Esophagus squamous epithelium (tissue), 4 donors: ENCODE data around the gene ACSL1.
"Not testable (repeated sequence)": the region's sequence is repeated elsewhere in the genome, so short reads cannot be mapped to it uniquely, and the experiment has no call there.

Experiments
- CTCF ChIP-seq, 6 experiments: fragments of 450-650 bp in 4 of 6; fragments of 200-600 bp in 2 of 6; sonication (generic) in 2 of 6; IDR thresholded peaks; one replicate each; pipeline ENCODE4 v1.5.1; 2016 to 2019; ENCODE audit warnings: antibody characterized with exemption in 6 of 6, mild to moderate bottlenecking in 4 of 6, moderate library complexity in 4 of 6
- POLR2A ChIP-seq, 4 donors: fragments of 450-650 bp; IDR thresholded peaks; one replicate each; pipeline ENCODE4 v1.6.1; 2017; ENCODE audit warnings: antibody characterized with exemption in 4 of 4, mild to moderate bottlenecking in 4 of 4, moderate library complexity in 3 of 4

DNA sequence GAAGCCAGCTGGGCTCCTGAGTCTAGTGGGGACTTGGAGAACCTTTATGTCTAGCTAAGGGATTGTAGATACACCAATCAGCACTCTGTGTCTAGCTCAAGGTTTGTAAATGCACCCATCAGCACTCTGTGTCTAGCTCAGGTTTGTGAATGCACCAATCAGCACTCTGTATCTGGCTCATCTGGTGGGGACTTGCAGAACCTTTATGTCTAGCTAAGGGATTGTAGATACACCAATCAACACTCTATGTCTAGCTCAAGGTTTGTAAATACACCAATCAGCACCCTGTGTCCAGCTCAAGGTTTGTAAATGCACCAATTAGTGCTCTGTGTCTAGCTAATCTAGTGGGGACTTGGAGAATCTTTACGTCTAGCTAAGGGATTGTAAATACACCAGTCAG lies 84.1 kb downstream of the ACSL1 start:
- TF ChIP-seq CTCF, POLR2A (IDR thresholded peaks at IDR 0.05): not testable (repeated sequence)
